Motor neuron (in vitro differentiated cells): ENCODE measurements around the gene ARHGAP45. TPM values are rescaled to one million over a fixed set of nuclear protein-coding genes. Genes with fewer than 3 reads are reported as not detected.

Experiments used
- ATAC-seq, 8 experiments: fragments of 200-7000 bp; cut with Tn5 transposase; replicated peaks in 6 of 8; 2 replicates each; pipeline ENCODE4 v1.8.0; 2021; ENCODE audit warnings: mild to moderate bottlenecking in 8 of 8, moderate library complexity in 8 of 8
- H3K27ac ChIP-seq, 2 donors: fragments of 250-450 bp; sonication (Bioruptor Pico); 2 replicates each; pipeline ENCODE4 v1.9.0; 2021; ENCODE audit warnings: antibody characterized with exemption in 2 of 2, mild to moderate bottlenecking in 2 of 2, moderate library complexity in 1 of 2
- H3K4me1 ChIP-seq, 2 donors: fragments of 250-450 bp; sonication (Bioruptor Pico); replicated peaks in 1 of 2; 2 replicates each; pipeline ENCODE4 v1.6.1; 2021; ENCODE audit warnings: antibody characterized with exemption in 2 of 2, mild to moderate bottlenecking in 2 of 2, moderate library complexity in 1 of 2
- H3K4me3 ChIP-seq, 5 donors: fragments of 250-450 bp; sonication (Bioruptor Pico); 2 replicates each; pipeline ENCODE4 v1.9.0; 2021; ENCODE audit warnings: antibody characterized with exemption in 5 of 5, mild to moderate bottlenecking in 5 of 5, moderate library complexity in 4 of 5
- WGBS, 10 experiments: fragments of 450-650 bp; shearing (Covaris generic); methylation state at CpG; one replicate each; pipeline ENCODE4 v1.0.0; 2022; 5-methylcytosine and 5-hydroxymethylcytosine counted together
- in situ Hi-C, 9 experiments: fragments of 400-800 bp; cut with MboI; loops; one replicate each; pipeline ENCODE4 v1.15.0; 2021; ENCODE audit warnings: low sequenced_read_pairs in 9 of 9, low pct_unique_long_range_greater_than_20kb in 2 of 9; ENCODE audit not compliant: unreplicated experiment in 9 of 9
- total RNA-seq, 8 experiments: library from RNA; unstranded; fragments of 300-600 nt; gene quantifications; 2 replicates each; pipeline versions ENCODE4 v1.2.3 to v1.2.4, GENCODE V29; 2022

Gene ARHGAP45
- total RNA-seq, 8 experiments from 2014 or later: 2.8 to 13.1 (median 5.7) TPM

- in situ Hi-C loops: no loop called here
- Histone ChIP-seq H3K4me3 (no peak overlapping the region), H3K4me1 (peaks cover 0 to 12% of the 10 kb centered on the region in 2 donors), H3K27ac (no peak overlapping the region)
- peak in 1 of 8 experiments; percentile 7 for ATAC-seq
- 60 to 100% (median 86%) methylated on average over 1 to 3 of the region's 8 CpGs; no CpG with 5 or more reads in 2 of the 10 experiments for WGBS, 10 experiments
These were observed 18.2 kb downstream of the ARHGAP45 start for GRCh38 chr19:1085053-1085658.

GRCh38 chr19:1085676-1086442, 18.9 kb downstream of the ARHGAP45 start:
- Histone ChIP-seq H3K4me3 (no peak overlapping the region), H3K27ac (no peak overlapping the region), H3K4me1 (peaks cover 0 to 12% of the 10 kb centered on the region in 2 donors)
- in situ Hi-C loops: no loop called here
- peak in 1 of 8 experiments; percentile 5 for ATAC-seq
- 0 to 86% (median 40%) methylated on average over 1 to 6 of the region's 38 CpGs; no CpG with 5 or more reads in 7 of the 10 experiments for WGBS, 10 experiments

- in situ Hi-C loops: no loop called here
- no peak overlapping the region for H3K4me3 ChIP-seq
- no peak overlapping the region for H3K27ac ChIP-seq
- peaks cover 0 to 11% of the 10 kb centered on the region in 2 donors for H3K4me1 ChIP-seq
- 76 to 86% (median 80%) methylated on average over 1 to 9 of the region's 21 CpGs; no CpG with 5 or more reads in 7 of the 10 experiments for WGBS, 10 experiments
- ATAC-seq: no peak
These were observed 19.6 kb downstream of the ARHGAP45 start for GRCh38 chr19:1086613-1087012.

GRCh38 chr19:1087813-1088415, 20.9 kb downstream of the ARHGAP45 start:
- no peak for ATAC-seq
- H3K4me1 ChIP-seq: peaks cover 0 to 2% of the 10 kb centered on the region in 2 donors
- H3K27ac ChIP-seq: no peak overlapping the region
- in situ Hi-C loops: no loop called here
- WGBS, 10 experiments: 40 to 100% (median 88%) methylated on average over 3 to 10 of the region's 27 CpGs; no CpG with 5 or more reads in 3 of the 10 experiments
- H3K4me3 ChIP-seq: no peak overlapping the region

GRCh38 chr19:1088416-1089010, 21.5 kb downstream of the ARHGAP45 start:
- Histone ChIP-seq H3K4me1 (peaks cover under 1 to 1% of the 10 kb centered on the region in 2 donors), H3K27ac (no peak overlapping the region), H3K4me3 (no peak overlapping the region)
- peak in 2 of 8 experiments; percentile 5 to 14 for ATAC-seq
- in situ Hi-C loops: no loop called here
- WGBS, 10 experiments: 67% methylated on average over 1 of the region's 27 CpGs; no CpG with 5 or more reads in 9 of the 10 experiments

DNA sequence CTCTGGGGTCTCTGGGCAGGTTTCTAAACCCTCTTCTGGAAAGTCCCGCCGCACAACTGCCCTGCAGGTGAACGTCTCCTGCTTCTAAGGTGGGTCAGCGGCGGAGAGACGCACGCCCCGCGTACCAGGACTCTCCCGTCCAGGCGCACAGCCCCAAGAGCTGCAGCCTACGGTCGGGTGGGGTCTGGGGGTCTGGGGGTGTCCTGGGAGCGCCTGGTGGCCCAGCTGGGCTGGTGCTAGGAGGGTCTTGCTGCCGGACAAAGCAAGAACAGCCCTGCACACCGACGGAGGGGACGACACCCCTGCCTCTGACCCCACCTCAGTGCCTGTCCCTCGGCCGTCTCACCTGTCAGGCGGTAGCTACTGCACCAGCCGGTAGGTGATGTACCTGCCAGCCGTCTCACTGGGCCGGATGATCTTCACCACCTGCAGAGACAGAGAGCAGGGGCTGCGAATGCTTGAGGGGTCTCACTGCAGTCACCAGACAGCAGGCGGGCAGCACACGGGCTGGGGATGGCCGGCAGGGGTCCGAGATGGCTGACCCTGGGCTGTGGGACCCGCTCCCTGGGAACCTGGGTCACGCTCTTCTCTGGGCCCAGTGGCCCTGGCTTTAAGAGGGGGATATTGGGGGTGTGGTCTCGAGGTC, 22.3 kb downstream of the ARHGAP45 start:
- in situ Hi-C loops: no loop called here
- Histone ChIP-seq H3K4me1 (peaks cover 7 to 8% of the 10 kb centered on the region in 2 donors), H3K27ac (no peak overlapping the region), H3K4me3 (no peak overlapping the region)
- no CpG with 5 or more reads among the region's 32 CpGs for WGBS, 10 experiments
- ATAC-seq: no peak

- Histone ChIP-seq H3K27ac (no peak overlapping the region), H3K4me1 (peaks cover 7 to 9% of the 10 kb centered on the region in 2 donors), H3K4me3 (no peak overlapping the region)
- no CpG with 5 or more reads among the region's 22 CpGs for WGBS, 10 experiments
- in situ Hi-C loops: no loop called here
- ATAC-seq: no peak
These were observed 22.9 kb downstream of the ARHGAP45 start for GRCh38 chr19:1089891-1090290.

- in situ Hi-C loops: no loop called here
- H3K4me1 ChIP-seq: peaks cover 7 to 9% of the 10 kb centered on the region in 2 donors
- H3K27ac ChIP-seq: no peak overlapping the region
- H3K4me3 ChIP-seq: no peak overlapping the region
- 88 to 100% (median 98%) methylated on average over 1 to 19 of the region's 38 CpGs; no CpG with 5 or more reads in 6 of the 10 experiments for WGBS, 10 experiments
- no peak for ATAC-seq
These were observed 24.0 kb downstream of the ARHGAP45 start for GRCh38 chr19:1090731-1091543.

GRCh38 chr19:1091544-1092175, 24.7 kb downstream of the ARHGAP45 start:
- no peak for ATAC-seq
- Histone ChIP-seq H3K4me1 (peaks cover 7 to 9% of the 10 kb centered on the region in 2 donors), H3K27ac (no peak overlapping the region), H3K4me3 (no peak overlapping the region)
- in situ Hi-C loops: no loop called here
- 100% methylated on average over 1 to 5 of the region's 27 CpGs; no CpG with 5 or more reads in 7 of the 10 experiments for WGBS, 10 experiments

- Histone ChIP-seq H3K27ac (no peak overlapping the region), H3K4me3 (peak overlapping the region in 1 of 5 donors; percentile 95), H3K4me1 (peaks cover 7 to 9% of the 10 kb centered on the region in 2 donors)
- ATAC-seq: no peak
- in situ Hi-C loops: no loop called here
- 87 to 100% (median 100%) methylated on average over 2 to 5 of the region's 15 CpGs; no CpG with 5 or more reads in 7 of the 10 experiments for WGBS, 10 experiments
These were observed 26.4 kb downstream of the ARHGAP45 start for GRCh38 chr19:1093330-1093729.

- Histone ChIP-seq H3K4me1 (peaks cover 7 to 9% of the 10 kb centered on the region in 2 donors), H3K27ac (no peak overlapping the region), H3K4me3 (peak overlapping the region; percentile 63 to 95 (median 85))
- in situ Hi-C loops: no loop called here
- ATAC-seq: peak in 2 of 8 experiments; percentile 2 to 3
- 36 to 58% (median 47%) methylated on average over 2 to 8 of the region's 32 CpGs; no CpG with 5 or more reads in 5 of the 10 experiments for WGBS, 10 experiments
These were observed 27.0 kb downstream of the ARHGAP45 start for GRCh38 chr19:1093811-1094553.
